Gastroesophageal sphincter (tissue), 4 donors: ENCODE results near the gene VIL1. TPM values are rescaled to one million over a fixed set of nuclear protein-coding genes. Genes with fewer than 3 reads are reported as not detected.

ENCODE experiments used
- ATAC-seq: fragments of 150-250 bp; one replicate; pipeline ENCODE4 v1.9.1; 2016; ENCODE audit warnings: mild to moderate bottlenecking, moderate library complexity
- H3K27ac ChIP-seq, 4 donors: fragments of 200-600 bp; sonication (generic) in 3 of 4; 1 replicate in 3 of 4; 2 replicates in 1 of 4; pipeline ENCODE4 v1.5.1; 2016 to 2019
- H3K27me3 ChIP-seq: fragments of 200-600 bp; sonication (generic); one replicate; pipeline ENCODE4 v1.5.1; 2019
- H3K36me3 ChIP-seq, 2 donors: fragments of 200-600 bp; sonication (generic); one replicate each; pipeline ENCODE4 v1.5.1; 2019; ENCODE audit warnings: control low read depth in 1 of 2
- H3K4me1 ChIP-seq, 3 donors: fragments of 200-600 bp; sonication (generic); 1 replicate in 2 of 3; 2 replicates in 1 of 3; pipeline ENCODE4 v1.5.1; 2016 to 2019; ENCODE audit warnings: control low read depth in 2 of 3
- H3K4me3 ChIP-seq, 2 donors: fragments of 200-600 bp; sonication (generic); one replicate each; pipeline ENCODE4 v1.5.1; 2019; ENCODE audit warnings: mild to moderate bottlenecking in 1 of 2, moderate library complexity in 1 of 2
- H3K9me3 ChIP-seq, 3 donors: fragments of 200-600 bp; sonication (generic); one replicate each; pipeline ENCODE4 v1.5.1; 2017 to 2019; ENCODE audit warnings: control low read depth in 2 of 3
- CTCF ChIP-seq, 4 experiments: fragments of 200-600 bp in 2 of 4; fragments of 450-650 bp in 2 of 4; sonication (generic) in 1 of 4; IDR thresholded peaks; one replicate each; pipeline ENCODE4 v1.5.1; 2017 to 2019; ENCODE audit warnings: antibody characterized with exemption in 4 of 4, mild to moderate bottlenecking in 2 of 4, moderate library complexity in 2 of 4
- EP300 ChIP-seq: sonication (generic); formaldehyde crosslinking; IDR thresholded peaks from one replicate; pipeline ENCODE4 v1.6.1; 2017; ENCODE audit warnings: antibody characterized with exemption, mild to moderate bottlenecking
- POLR2A ChIP-seq, 2 donors: fragments of 450-650 bp; IDR thresholded peaks; one replicate each; pipeline ENCODE4 v1.6.1; 2017; ENCODE audit warnings: antibody characterized with exemption in 2 of 2, mild to moderate bottlenecking in 2 of 2, moderate library complexity in 1 of 2
- POLR2AphosphoS5 ChIP-seq: sonication (generic); formaldehyde crosslinking; IDR thresholded peaks from one replicate; pipeline ENCODE4 v1.6.1; 2017; ENCODE audit warnings: antibody characterized with exemption
- WGBS, 2 donors: methylation state at CpG; one replicate each; pipeline ENCODE4 v1.1.5; 2018; ENCODE audit warnings: low coverage in 1 of 2; 5-methylcytosine and 5-hydroxymethylcytosine counted together
- total RNA-seq, 4 donors: library from RNA; depleted of rRNA; stranded (reverse); fragments of >200 nt; gene quantifications; one replicate each; pipeline ENCODE4 v1.1.0, GENCODE V29; 2016

The VIL1 gene
- total RNA-seq, 4 donors from 2014 or later: not detected

GRCh38 chr2:218446547-218446946 is 27.6 kb downstream of the VIL1 start:
- 88 to 100% methylated on average over 4 to 5 of the region's 6 CpGs for WGBS, 2 donors
- no peak overlapping the region for H3K27ac ChIP-seq
- H3K4me3 ChIP-seq: no peak overlapping the region
- no peaks in the 10 kb centered on the region for H3K27me3 ChIP-seq
- H3K4me1 ChIP-seq: peaks cover 0 to 7% (median 0%) of the 10 kb centered on the region in 3 donors
- peaks cover 0 to 66% of the 10 kb centered on the region in 2 donors for H3K36me3 ChIP-seq
- H3K9me3 ChIP-seq: no peaks in the 10 kb centered on the region
- TF ChIP-seq POLR2AphosphoS5 (no peak), POLR2A (IDR thresholded peaks at IDR 0.05) (no peak), CTCF (IDR thresholded peaks at IDR 0.05) (no peak), EP300 (no peak)
- no peak for ATAC-seq

GRCh38 chr2:218447072-218447471 is 28.1 kb downstream of the VIL1 start:
- WGBS, 2 donors: 100% methylated on average over 2 of the region's 2 CpGs

GRCh38 chr2:218448934-218449333 is 30.0 kb downstream of the VIL1 start:
- TF ChIP-seq POLR2A (IDR thresholded peaks at IDR 0.05) (no peak), EP300 (no peak), POLR2AphosphoS5 (no peak), CTCF (IDR thresholded peaks at IDR 0.05) (no peak)
- Histone ChIP-seq H3K9me3 (no peaks in the 10 kb centered on the region), H3K4me3 (no peak overlapping the region), H3K27ac (no peak overlapping the region), H3K36me3 (peaks cover 0 to 78% of the 10 kb centered on the region in 2 donors), H3K4me1 (peaks cover 0 to 7% (median 0%) of the 10 kb centered on the region in 3 donors), H3K27me3 (no peaks in the 10 kb centered on the region)
- WGBS, 2 donors: 45 to 63% methylated on average over 2 to 3 of the region's 3 CpGs
- ATAC-seq: no peak

More at GRCh38 chr2:218447072-218447471, 28.1 kb downstream of the VIL1 start:
- Histone ChIP-seq H3K9me3 (no peaks in the 10 kb centered on the region), H3K36me3 (peaks cover 0 to 66% of the 10 kb centered on the region in 2 donors), H3K27ac (no peak overlapping the region), H3K4me3 (no peak overlapping the region), H3K27me3 (no peaks in the 10 kb centered on the region), H3K4me1 (peaks cover 0 to 7% (median 0%) of the 10 kb centered on the region in 3 donors)
- no peak for ATAC-seq
- TF ChIP-seq CTCF (IDR thresholded peaks at IDR 0.05): no peak

- Histone ChIP-seq H3K4me1 (peaks cover 0 to 7% (median 0%) of the 10 kb centered on the region in 3 donors), H3K9me3 (no peaks in the 10 kb centered on the region), H3K4me3 (no peak overlapping the region), H3K27me3 (no peaks in the 10 kb centered on the region), H3K27ac (no peak overlapping the region), H3K36me3 (peaks cover 3 to 82% of the 10 kb centered on the region in 2 donors)
- no peak for ATAC-seq
- WGBS, 2 donors: 81 to 85% methylated on average over 1 of the region's 1 CpG
- TF ChIP-seq POLR2AphosphoS5 (no peak), EP300 (no peak), CTCF (IDR thresholded peaks at IDR 0.05) (no peak), POLR2A (IDR thresholded peaks at IDR 0.05) (no peak)
These were observed 33.2 kb downstream of the VIL1 start for GRCh38 chr2:218452079-218452478.

GRCh38 chr2:218456849-218457248 is 37.9 kb downstream of the VIL1 start:
- peaks cover 3 to 80% of the 10 kb centered on the region in 2 donors for H3K36me3 ChIP-seq
- no peaks in the 10 kb centered on the region for H3K27me3 ChIP-seq
- WGBS, 2 donors: 88 to 100% methylated on average over 2 to 3 of the region's 3 CpGs
- no peak overlapping the region for H3K4me3 ChIP-seq
- TF ChIP-seq POLR2AphosphoS5: no peak
- TF ChIP-seq EP300: no peak
- no peak for TF ChIP-seq CTCF (IDR thresholded peaks at IDR 0.05)
- no peak for TF ChIP-seq POLR2A (IDR thresholded peaks at IDR 0.05)
- H3K9me3 ChIP-seq: no peaks in the 10 kb centered on the region
- H3K27ac ChIP-seq: no peak overlapping the region
- no peak for ATAC-seq
- H3K4me1 ChIP-seq: no peaks in the 10 kb centered on the region
